Fibroblast of lung (primary cell): ENCODE data around the gene PDE4D. TPM values are rescaled to one million over a fixed set of nuclear protein-coding genes. Genes with fewer than 3 reads are reported as not detected.

Experiments used
- DNase-seq, 2 donors: peaks; one replicate each; pipeline versions ENCODE4 v3.0.0 to v3.0.0-alpha.2; 2010; ENCODE audit warnings: low read depth in 2 of 2
- H2AFZ ChIP-seq: 2 replicates; pipeline ENCODE4 v1.5.1; 2012; ENCODE audit warnings: low read length, control low read depth, inconsistent platforms
- H3K27ac ChIP-seq: 2 replicates; pipeline ENCODE4 v1.5.1; 2011; ENCODE audit warnings: low read length, control low read depth; ENCODE audit not compliant: insufficient read depth
- H3K27me3 ChIP-seq: 2 replicates; pipeline ENCODE4 v1.5.1; 2011; ENCODE audit warnings: mild to moderate bottlenecking, low read length; ENCODE audit not compliant: control insufficient read depth, insufficient read depth
- H3K36me3 ChIP-seq: 2 replicates; pipeline ENCODE4 v1.5.1; 2011; ENCODE audit warnings: low read length; ENCODE audit not compliant: control insufficient read depth, insufficient read depth
- H3K4me1 ChIP-seq: 2 replicates; pipeline ENCODE4 v1.5.1; 2011; ENCODE audit warnings: low read length; ENCODE audit not compliant: control insufficient read depth, insufficient read depth; ENCODE audit errors: extremely low read depth
- H3K4me2 ChIP-seq: 2 replicates; pipeline ENCODE4 v1.5.1; 2011; ENCODE audit warnings: low read length, control low read depth; ENCODE audit not compliant: insufficient read depth; ENCODE audit errors: extremely low read depth
- H3K4me3 ChIP-seq, 4 experiments: fragments of 200-600 bp in 1 of 4; sonication (generic) in 1 of 4; replicated peaks in 1 of 4; 2 replicates each; pipeline ENCODE4 v1.5.1; 2011 to 2016; ENCODE audit warnings: low read length in 4 of 4, low read depth in 3 of 4, mild to moderate bottlenecking in 3 of 4, control low read depth in 2 of 4, inconsistent platforms in 1 of 4, mixed read lengths in 1 of 4; ENCODE audit not compliant: insufficient read depth in 1 of 4; ENCODE audit errors: control extremely low read depth in 1 of 4
- H3K79me2 ChIP-seq: 2 replicates; pipeline ENCODE4 v1.5.1; 2012; ENCODE audit warnings: mild to moderate bottlenecking, low read length, inconsistent platforms; ENCODE audit not compliant: control insufficient read depth, insufficient read depth
- H3K9ac ChIP-seq: 2 replicates; pipeline ENCODE4 v1.5.1; 2011; ENCODE audit warnings: mild to moderate bottlenecking, low read length, control low read depth; ENCODE audit not compliant: insufficient read depth
- H3K9me3 ChIP-seq: 2 replicates; pipeline ENCODE4 v1.5.1; 2012; ENCODE audit warnings: low read depth, low read length; ENCODE audit not compliant: control insufficient read depth, insufficient read depth
- H4K20me1 ChIP-seq: 2 replicates; pipeline ENCODE4 v1.5.1; 2011; ENCODE audit warnings: low read length; ENCODE audit not compliant: control insufficient read depth, insufficient read depth; ENCODE audit errors: extremely low read depth
- CTCF ChIP-seq, 2 donors: IDR thresholded peaks in 1 of 2; conservative IDR thresholded peaks in 1 of 2; 1 replicate in 1 of 2; 2 replicates in 1 of 2; pipeline ENCODE4 v1.5.1; 2011 to 2012; ENCODE audit warnings: low read length in 2 of 2, control low read depth in 1 of 2, inconsistent platforms in 1 of 2, low read depth in 1 of 2, mild to moderate bottlenecking in 1 of 2
- EZH2 ChIP-seq: IDR thresholded peaks from 2 replicates; pipeline ENCODE4 v1.5.1; 2012; ENCODE audit warnings: low read length, control low read depth, mild to moderate bottlenecking; ENCODE audit errors: missing control alignments
- polyA plus RNA-seq, 2 donors: library from polyadenylated mRNA; depleted of rRNA in 1 of 2; stranded (reverse) in 1 of 2; unstranded in 1 of 2; fragments of >200 nt; gene quantifications; 2 replicates each; pipeline ENCODE4 v1.2.1, GENCODE V29; 2011 to 2012; ENCODE audit warnings: missing spikeins in 1 of 2
- total RNA-seq: library from RNA; depleted of rRNA; stranded (reverse); fragments of >200 nt; gene quantifications from 2 replicates; pipeline ENCODE4 v1.2.1, GENCODE V29; 2014

Gene PDE4D
- total and polyA plus RNA-seq, 2 donors (not counting 1 experiment from before 2014, with no cell fraction given): 2.1 to 8.3 TPM

- TF ChIP-seq EZH2: no peak
- TF ChIP-seq CTCF (conservative IDR thresholded peaks at IDR 0.05 in 1 of 2, IDR thresholded peaks at IDR 0.05 in 1 of 2; ENCODE audit: low read depth in 1 of 2, low read length in 2 of 2): no peak
- Histone ChIP-seq H3K9me3 (no peaks in the 10 kb centered on the region), H3K4me1 (no peaks in the 10 kb centered on the region), H3K36me3 (no peaks in the 10 kb centered on the region), H3K27ac (no peak overlapping the region), H3K79me2 (no peaks in the 10 kb centered on the region), H3K9ac (no peak overlapping the region), H4K20me1 (no peaks in the 10 kb centered on the region), H3K4me3 (no peak overlapping the region), H2AFZ (no peak overlapping the region), H3K27me3 (no peaks in the 10 kb centered on the region), H3K4me2 (no peak overlapping the region)
- no peak for DNase-seq
Measured at GRCh38 chr5:59185757-59186385, 707.7 kb downstream of the PDE4D start.

GRCh38 chr5:59184769-59185168 lies 708.8 kb downstream of the PDE4D start:
- H3K4me2 ChIP-seq: no peak overlapping the region

GRCh38 chr5:59182760-59183159 lies 710.8 kb downstream of the PDE4D start:
- Histone ChIP-seq H3K27ac (no peak overlapping the region), H3K4me3 (no peak overlapping the region), H3K4me1 (no peaks in the 10 kb centered on the region), H3K27me3 (no peaks in the 10 kb centered on the region), H3K79me2 (no peaks in the 10 kb centered on the region), H4K20me1 (no peaks in the 10 kb centered on the region), H3K36me3 (no peaks in the 10 kb centered on the region), H2AFZ (no peak overlapping the region), H3K9me3 (no peaks in the 10 kb centered on the region), H3K9ac (no peak overlapping the region), H3K4me2 (no peak overlapping the region)
- TF ChIP-seq CTCF (conservative IDR thresholded peaks at IDR 0.05 in 1 of 2, IDR thresholded peaks at IDR 0.05 in 1 of 2; ENCODE audit: low read depth in 1 of 2, low read length in 2 of 2): no peak
- DNase-seq: no peak

More at GRCh38 chr5:59184769-59185168, 708.8 kb downstream of the PDE4D start:
- Histone ChIP-seq H3K9ac (no peak overlapping the region), H3K27me3 (no peaks in the 10 kb centered on the region), H2AFZ (no peak overlapping the region), H3K79me2 (no peaks in the 10 kb centered on the region), H3K4me3 (no peak overlapping the region), H3K9me3 (no peaks in the 10 kb centered on the region), H3K4me1 (no peaks in the 10 kb centered on the region), H4K20me1 (no peaks in the 10 kb centered on the region), H3K27ac (no peak overlapping the region), H3K36me3 (no peaks in the 10 kb centered on the region)
- DNase-seq: no peak
- TF ChIP-seq CTCF (conservative IDR thresholded peaks at IDR 0.05 in 1 of 2, IDR thresholded peaks at IDR 0.05 in 1 of 2; ENCODE audit: low read depth in 1 of 2, low read length in 2 of 2) (no peak), EZH2 (no peak)
